Measurements from ENCODE around the gene RHBDD3. TPM values are rescaled to one million over a fixed set of nuclear protein-coding genes. Genes with fewer than 3 reads are reported as not detected.

RHBDD3 gene
- total RNA-seq, 1 experiment from 2014 or later = 49.6 TPM

DNA sequence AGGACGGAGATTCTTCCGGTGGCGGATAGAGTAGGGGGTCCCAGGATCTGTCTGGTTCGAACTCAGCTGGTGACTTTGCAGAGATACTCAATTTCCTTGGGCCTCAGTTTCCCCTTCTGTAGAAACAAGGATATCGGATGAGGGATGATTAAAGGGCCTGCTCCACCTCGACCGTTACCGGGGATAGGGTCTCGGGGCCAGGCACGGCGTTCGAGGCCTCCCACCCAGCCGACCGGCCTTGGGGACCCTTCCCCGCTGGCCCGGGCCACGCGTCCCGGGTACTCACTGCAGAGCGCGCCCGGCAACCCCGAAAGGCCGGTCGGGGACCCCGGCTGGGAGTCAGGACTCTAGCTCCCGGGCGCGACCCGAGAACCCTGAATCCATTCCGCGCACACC lies 321 bp downstream of the RHBDD3 start:
- POLR2A ChIA-PET = no interaction called here
- CTCF ChIA-PET = interaction anchor here (1.3 kb wide), 1 partner anchor 22 kb away, joined by 3 read pairs; no protein-coding TSS in a partner anchor
- TF ChIP-seq, protein P1, sequence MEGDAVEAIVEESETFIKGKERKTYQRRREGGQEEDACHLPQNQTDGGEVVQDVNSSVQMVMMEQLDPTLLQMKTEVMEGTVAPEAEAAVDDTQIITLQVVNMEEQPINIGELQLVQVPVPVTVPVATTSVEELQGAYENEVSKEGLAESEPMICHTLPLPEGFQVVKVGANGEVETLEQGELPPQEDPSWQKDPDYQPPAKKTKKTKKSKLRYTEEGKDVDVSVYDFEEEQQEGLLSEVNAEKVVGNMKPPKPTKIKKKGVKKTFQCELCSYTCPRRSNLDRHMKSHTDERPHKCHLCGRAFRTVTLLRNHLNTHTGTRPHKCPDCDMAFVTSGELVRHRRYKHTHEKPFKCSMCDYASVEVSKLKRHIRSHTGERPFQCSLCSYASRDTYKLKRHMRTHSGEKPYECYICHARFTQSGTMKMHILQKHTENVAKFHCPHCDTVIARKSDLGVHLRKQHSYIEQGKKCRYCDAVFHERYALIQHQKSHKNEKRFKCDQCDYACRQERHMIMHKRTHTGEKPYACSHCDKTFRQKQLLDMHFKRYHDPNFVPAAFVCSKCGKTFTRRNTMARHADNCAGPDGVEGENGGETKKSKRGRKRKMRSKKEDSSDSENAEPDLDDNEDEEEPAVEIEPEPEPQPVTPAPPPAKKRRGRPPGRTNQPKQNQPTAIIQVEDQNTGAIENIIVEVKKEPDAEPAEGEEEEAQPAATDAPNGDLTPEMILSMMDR (IDR thresholded peaks at IDR 0.05; ENCODE audit: insufficient read depth in 1 of 2, low read depth in 1 of 2, low read length in 1 of 2, severe bottlenecking in 1 of 2, unreplicated experiment in 1 of 2) = no peak

GRCh38 chr22:29266564-29267461 lies 968 bp downstream of the RHBDD3 start:
- intact Hi-C loops (cut with micrococcal nuclease; ENCODE audit: unreplicated experiment) = no loop called here
- ChIA-PET POLR2A (interaction anchor here (0.6 to 1.1 kb wide), 2 partner anchors 47 to 194 kb away, joined by 3 read pairs; partner anchors contain the start of gene KREMEN1), CTCF (interaction anchor here (1.3 kb wide), 1 partner anchor 22 kb away, joined by 3 read pairs; no protein-coding TSS in a partner anchor)
- Mint-ChIP-seq H3K36me3 (ENCODE audit: insufficient read depth, unreplicated experiment) (peaks cover 48% of the 10 kb centered on the region), H3K4me1 (ENCODE audit: low read depth, unreplicated experiment) (peaks cover 19% of the 10 kb centered on the region), H3K9me3 (ENCODE audit: unreplicated experiment) (no peaks in the 10 kb centered on the region), H3K27ac (ENCODE audit: unreplicated experiment) (peak overlapping the region; percentile 100), H3K4me3 (ENCODE audit: unreplicated experiment) (peak overlapping the region; percentile 98), H3K27me3 (ENCODE audit: insufficient read depth, unreplicated experiment) (no peaks in the 10 kb centered on the region)
- Histone ChIP-seq H3K4me1 (peaks cover 20% of the 10 kb centered on the region), H3K27me3 (replicated peaks; ENCODE audit: control insufficient read depth, insufficient read depth, low read length) (no peaks in the 10 kb centered on the region), H3K36me3 (ENCODE audit: control insufficient read depth, insufficient read depth, low read length) (peaks cover 4% of the 10 kb centered on the region), H3K9me3 (no peaks in the 10 kb centered on the region), H3K4me3 (ENCODE audit: low read depth, low read length) (peak overlapping the region; percentile 76)
- no TSS peak for BruUV-seq (replicated peaks)
- TF ChIP-seq, protein P1 (IDR thresholded peaks at IDR 0.05; ENCODE audit: insufficient read depth in 1 of 2, low read depth in 1 of 2, low read length in 1 of 2, severe bottlenecking in 1 of 2, unreplicated experiment in 1 of 2) = no peak
- DNase-seq = no peak

More for the DNA sequence above, 321 bp downstream of the RHBDD3 start:
- DNase-seq = no peak
- TSS peak; percentile 62 for BruUV-seq (replicated peaks)
- Mint-ChIP-seq H3K9me3 (ENCODE audit: unreplicated experiment) (no peaks in the 10 kb centered on the region), H3K4me3 (ENCODE audit: unreplicated experiment) (peak overlapping the region; percentile 98), H3K4me1 (ENCODE audit: low read depth, unreplicated experiment) (peaks cover 25% of the 10 kb centered on the region), H3K27me3 (ENCODE audit: insufficient read depth, unreplicated experiment) (no peaks in the 10 kb centered on the region), H3K36me3 (ENCODE audit: insufficient read depth, unreplicated experiment) (peaks cover 55% of the 10 kb centered on the region), H3K27ac (ENCODE audit: unreplicated experiment) (peak overlapping the region; percentile 100)
- Histone ChIP-seq H3K27me3 (replicated peaks; ENCODE audit: control insufficient read depth, insufficient read depth, low read length) (no peaks in the 10 kb centered on the region), H3K4me1 (peaks cover 20% of the 10 kb centered on the region), H3K9me3 (no peaks in the 10 kb centered on the region), H3K4me3 (ENCODE audit: low read depth, low read length) (peak overlapping the region; percentile 76), H3K36me3 (ENCODE audit: control insufficient read depth, insufficient read depth, low read length) (peaks cover 4% of the 10 kb centered on the region)
- intact Hi-C loops (cut with micrococcal nuclease; ENCODE audit: unreplicated experiment) = no loop called here

- Mint-ChIP-seq H3K4me3 (ENCODE audit: unreplicated experiment) (peak overlapping the region; percentile 98), H3K27me3 (ENCODE audit: insufficient read depth, unreplicated experiment) (no peaks in the 10 kb centered on the region), H3K36me3 (ENCODE audit: insufficient read depth, unreplicated experiment) (peaks cover 39% of the 10 kb centered on the region), H3K9me3 (ENCODE audit: unreplicated experiment) (no peaks in the 10 kb centered on the region), H3K4me1 (ENCODE audit: low read depth, unreplicated experiment) (peaks cover 11% of the 10 kb centered on the region), H3K27ac (ENCODE audit: unreplicated experiment) (peak overlapping the region; percentile 100)
- ChIA-PET CTCF (no interaction called here), POLR2A (interaction anchor here (1.1 kb wide), 1 partner anchor 46 kb away, joined by 3 read pairs; no protein-coding TSS in a partner anchor)
- TF ChIP-seq, protein P1 (IDR thresholded peaks at IDR 0.05; ENCODE audit: insufficient read depth in 1 of 2, low read depth in 1 of 2, low read length in 1 of 2, severe bottlenecking in 1 of 2, unreplicated experiment in 1 of 2) = no peak
- no peaks in the 10 kb centered on the region for H3K27me3 ChIP-seq (replicated peaks; ENCODE audit: control insufficient read depth, insufficient read depth, low read length)
- H3K4me1 ChIP-seq = peaks cover 13% of the 10 kb centered on the region
- H3K4me3 ChIP-seq (ENCODE audit: low read depth, low read length) = no peak overlapping the region
- H3K36me3 ChIP-seq (ENCODE audit: control insufficient read depth, insufficient read depth, low read length) = peaks cover 4% of the 10 kb centered on the region
- intact Hi-C loops (cut with micrococcal nuclease; ENCODE audit: unreplicated experiment) = no loop called here
- DNase-seq = no peak
- BruUV-seq (replicated peaks) = no TSS peak
- no peaks in the 10 kb centered on the region for H3K9me3 ChIP-seq
Measured at GRCh38 chr22:29265929-29266328, 1.9 kb downstream of the RHBDD3 start.

All from Caco-2 (cell line).